ENCODE results near the gene TNFRSF18.
"Not testable (repeated sequence)": the region's sequence is repeated elsewhere in the genome, so short reads cannot be mapped to it uniquely, and the experiment has no call there.

Gene TNFRSF18, protein sequence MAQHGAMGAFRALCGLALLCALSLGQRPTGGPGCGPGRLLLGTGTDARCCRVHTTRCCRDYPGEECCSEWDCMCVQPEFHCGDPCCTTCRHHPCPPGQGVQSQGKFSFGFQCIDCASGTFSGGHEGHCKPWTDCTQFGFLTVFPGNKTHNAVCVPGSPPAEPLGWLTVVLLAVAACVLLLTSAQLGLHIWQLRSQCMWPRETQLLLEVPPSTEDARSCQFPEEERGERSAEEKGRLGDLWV

DNA sequence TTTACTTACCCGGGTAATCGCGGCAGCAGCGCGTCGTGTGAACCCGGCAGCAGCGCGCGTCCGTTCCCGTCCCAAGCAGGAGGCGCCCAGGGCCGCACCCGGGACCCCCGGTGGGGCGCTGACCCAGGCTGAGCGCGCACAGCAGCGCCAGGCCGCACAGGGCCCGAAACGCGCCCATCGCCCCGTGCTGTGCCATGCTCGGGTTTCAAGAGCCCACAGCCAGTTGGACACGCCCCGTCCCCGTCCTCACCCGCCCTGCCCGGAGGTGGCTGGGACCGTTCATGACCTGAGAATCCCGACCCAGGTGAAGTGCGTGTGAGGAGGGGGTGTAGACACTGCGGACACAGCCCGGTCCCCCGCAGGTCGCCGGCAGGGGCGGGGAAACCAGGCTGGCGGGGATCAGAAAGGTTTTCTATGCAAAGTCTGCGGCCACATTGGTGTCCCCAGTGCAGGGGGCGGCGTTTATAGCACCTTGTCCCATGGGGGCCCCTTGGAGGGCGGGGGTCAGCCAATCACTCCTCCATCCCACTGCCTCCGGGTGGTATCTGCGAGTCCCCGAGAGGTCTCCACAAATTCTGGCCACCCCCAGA, at the start of gene TNFRSF18:
TSS of gene TNFRSF18 (minus strand) at position 217 of the 590 bp plus-strand sequence. CDS start at position 196, 21 bp downstream.
- DNase-seq = peak; percentile 94

DNA sequence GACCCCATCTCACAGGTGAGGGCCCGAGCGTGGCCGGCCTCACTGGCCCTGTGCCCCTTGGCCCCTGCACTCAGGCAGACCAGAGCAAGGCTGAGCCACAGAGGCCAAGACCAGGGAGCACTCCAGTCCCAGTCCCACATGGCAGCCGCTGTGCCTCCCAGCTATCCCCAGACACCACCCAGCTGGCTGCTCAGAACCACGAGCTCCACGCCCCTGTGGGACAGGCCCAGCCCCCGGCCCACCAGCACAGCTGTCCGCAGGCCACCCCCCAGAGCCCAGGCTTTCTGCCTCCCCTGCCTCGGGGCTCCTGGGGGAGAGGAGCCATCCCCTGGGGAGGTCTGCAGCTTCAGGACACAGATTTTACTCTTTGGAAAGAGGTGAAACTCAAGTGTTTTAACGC, 49.2 kb upstream of the TNFRSF18 start:
- no peak for DNase-seq

DNA sequence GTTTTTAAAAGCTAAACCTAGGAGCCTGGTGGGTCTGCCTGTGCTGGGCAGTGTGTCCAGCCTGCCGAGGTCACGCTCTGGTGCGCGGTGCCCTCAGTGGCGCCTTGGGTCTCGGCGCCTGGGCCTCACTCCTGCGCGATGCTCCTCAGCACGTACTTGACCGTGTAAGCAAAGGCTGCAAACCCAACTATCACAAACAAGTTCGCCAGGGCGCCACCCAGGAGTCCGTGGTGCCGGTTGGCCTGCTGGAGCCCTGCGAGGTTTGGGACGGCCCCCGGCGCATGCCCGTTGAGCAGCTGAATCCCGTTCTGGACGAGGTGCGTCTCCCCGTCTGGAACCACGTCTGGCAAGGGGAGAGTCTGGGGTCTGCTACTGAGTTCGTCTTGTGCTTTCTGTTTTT, 48.7 kb upstream of the TNFRSF18 start:
- DNase-seq = no peak

DNA sequence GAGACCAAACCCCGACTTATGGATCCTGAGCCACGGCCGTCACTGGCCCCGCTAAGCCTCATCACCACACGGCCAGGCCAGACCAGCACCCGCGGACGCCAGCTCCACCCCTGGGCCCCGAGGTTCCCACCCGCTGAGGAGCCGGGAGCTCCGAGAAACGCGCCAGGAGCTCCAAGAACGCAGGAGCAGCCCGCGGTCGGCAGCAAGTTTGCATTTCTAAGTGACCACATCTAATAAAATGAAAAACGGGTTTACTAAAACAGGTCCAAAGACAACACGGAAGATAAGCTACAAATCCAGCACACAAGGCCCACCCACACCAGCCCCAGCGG, 48.2 kb upstream of the TNFRSF18 start:
- DNase-seq = no peak

DNA sequence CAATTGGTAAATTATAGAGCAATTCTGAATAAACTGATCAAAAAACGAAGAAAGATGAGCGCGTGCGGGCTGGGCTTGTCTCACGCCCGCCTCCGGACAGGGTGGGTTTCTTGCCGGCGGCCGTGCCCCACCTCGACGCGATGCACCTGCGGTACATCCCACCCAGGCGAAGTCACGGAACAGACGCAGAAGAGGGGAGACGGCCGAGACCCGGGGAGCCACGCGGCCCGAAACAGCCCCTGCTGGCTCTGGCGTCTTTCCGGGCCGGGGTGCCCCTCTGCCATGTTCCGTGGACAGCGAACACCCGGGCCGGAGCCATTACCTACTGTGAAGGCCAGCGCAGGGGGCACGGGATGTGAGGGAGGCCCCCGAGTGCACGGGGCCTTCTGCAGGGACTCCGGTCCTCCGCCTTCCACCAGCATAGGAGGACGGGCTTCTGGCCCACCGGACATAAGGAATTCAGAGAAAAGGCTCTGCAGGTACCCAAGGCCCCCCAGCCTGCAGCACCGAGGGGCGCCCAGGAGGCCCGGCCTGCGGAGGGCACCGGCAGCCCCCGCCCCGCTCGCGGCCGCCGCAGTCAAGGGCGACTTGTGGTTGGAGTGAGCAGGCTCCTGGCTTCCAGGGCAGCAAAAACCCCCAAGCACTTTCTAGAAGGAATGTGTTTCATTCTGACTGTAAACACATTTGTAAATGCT, 47.7 kb upstream of the TNFRSF18 start:
- DNase-seq = no peak

DNA sequence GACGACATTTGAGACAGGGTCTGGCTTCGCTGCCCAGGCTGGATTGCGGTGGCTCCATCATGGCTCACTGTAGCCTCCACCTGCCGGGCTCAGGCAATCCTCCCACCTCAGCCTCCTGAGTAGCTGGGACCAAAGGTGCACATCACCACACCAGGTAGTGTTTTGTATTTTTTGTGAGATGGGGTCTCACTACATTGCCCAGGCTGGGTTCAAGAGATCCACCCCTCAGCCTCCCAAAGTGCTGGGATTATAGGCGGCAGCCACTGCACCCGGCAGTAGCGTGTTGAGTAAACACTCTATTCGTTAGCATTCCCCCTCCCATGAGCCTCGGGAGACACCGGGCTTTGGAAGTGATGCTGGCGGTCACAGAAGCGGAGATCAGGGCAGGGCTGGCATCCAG, 46.9 kb upstream of the TNFRSF18 start:
- DNase-seq = no peak

DNA sequence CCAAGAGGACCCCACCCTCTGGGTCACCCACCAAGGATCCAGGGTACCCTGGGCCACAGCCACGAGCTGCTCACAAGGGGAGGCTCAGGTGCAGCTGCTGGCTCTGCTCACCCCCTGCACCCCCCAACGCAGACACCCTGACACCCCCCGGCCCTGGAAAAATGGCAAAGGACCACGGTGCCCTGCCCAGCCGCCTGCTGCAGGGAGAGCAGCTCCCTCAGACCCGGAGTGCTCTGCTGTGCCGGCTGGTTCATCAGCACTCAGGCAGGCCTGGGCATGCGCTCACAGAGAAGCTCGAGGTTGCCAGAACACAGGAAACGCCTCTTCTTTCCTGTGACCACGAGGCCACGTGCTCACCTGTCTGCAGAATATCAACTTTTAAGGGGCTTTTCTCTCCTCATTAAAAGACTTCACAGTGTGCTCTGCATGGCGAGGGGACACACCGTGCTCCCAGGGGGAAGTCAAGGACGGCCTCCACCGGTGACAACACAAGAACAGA, 44.4 kb upstream of the TNFRSF18 start:
- DNase-seq = peak; percentile 99

DNA sequence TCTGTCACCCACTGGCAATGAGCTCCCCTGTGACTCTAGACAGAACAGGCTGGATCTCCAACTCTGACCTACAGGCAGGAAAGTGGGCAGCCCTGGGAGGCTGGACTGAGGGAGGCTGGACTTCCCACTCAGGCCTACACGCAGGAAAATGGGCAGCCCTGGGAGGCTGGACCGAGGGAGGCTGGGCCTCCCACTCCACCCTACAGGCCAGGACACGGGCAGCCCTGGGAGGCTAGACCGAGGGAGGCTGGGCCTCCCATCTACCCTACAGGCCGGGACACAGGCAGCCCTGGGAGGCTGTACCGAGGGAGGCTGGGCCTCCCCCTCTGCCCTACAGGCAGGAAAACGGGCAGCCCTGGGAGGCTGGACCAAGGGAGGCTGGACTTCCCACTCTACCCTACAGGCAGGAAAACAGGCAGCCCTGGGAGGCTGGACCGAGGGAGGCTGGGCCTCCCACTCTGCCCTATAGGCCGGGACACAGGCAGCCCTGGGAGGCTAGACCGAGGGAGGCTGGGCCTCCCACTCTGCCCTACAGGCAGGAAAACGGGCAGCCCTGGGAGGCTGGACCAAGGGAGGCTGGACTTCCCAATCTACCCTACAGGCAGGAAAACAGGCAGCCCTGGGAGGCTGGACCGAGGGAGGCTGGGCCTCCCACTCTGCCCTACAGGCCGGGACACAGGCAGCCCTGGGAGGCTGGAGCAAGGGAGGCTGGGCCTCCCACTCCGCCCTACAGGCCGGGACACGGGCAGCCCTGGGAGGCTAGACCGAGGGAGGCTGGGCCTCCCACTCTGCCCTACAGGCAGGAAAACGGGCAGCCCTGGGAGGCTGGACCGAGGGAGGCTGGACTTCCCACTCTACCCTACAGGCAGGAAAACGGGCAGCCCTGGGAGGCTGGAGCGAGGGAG, 41.9 kb upstream of the TNFRSF18 start:
- not testable (repeated sequence) for DNase-seq

DNA sequence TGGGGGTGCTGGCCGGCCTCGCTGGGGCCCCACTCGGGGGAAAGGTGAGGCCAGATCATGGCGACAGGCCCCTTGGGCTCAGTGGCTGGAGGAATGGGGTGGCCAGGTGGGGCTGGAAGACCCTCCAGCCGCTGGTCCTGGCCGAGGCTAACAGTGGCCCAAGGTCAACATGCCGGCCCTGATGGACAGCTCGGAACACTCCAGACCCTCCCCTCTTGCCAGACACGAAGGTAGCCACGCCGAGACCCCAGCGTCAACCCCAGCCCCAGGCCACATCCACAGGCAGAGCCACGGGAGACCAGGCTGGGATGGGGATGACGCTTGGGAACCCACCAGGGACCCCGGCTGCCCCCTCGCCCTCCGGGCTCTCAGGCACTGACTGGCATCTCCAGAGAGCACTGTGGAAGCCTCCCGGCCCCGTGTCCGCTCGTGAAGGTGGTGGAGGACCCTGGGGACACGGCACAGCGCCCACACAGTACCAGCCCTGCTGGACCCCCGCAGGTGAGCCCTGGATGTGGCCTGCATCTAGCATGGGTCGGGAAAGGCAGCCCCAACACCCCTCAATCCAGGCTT, 41.0 kb upstream of the TNFRSF18 start:
- DNase-seq = no peak

DNA sequence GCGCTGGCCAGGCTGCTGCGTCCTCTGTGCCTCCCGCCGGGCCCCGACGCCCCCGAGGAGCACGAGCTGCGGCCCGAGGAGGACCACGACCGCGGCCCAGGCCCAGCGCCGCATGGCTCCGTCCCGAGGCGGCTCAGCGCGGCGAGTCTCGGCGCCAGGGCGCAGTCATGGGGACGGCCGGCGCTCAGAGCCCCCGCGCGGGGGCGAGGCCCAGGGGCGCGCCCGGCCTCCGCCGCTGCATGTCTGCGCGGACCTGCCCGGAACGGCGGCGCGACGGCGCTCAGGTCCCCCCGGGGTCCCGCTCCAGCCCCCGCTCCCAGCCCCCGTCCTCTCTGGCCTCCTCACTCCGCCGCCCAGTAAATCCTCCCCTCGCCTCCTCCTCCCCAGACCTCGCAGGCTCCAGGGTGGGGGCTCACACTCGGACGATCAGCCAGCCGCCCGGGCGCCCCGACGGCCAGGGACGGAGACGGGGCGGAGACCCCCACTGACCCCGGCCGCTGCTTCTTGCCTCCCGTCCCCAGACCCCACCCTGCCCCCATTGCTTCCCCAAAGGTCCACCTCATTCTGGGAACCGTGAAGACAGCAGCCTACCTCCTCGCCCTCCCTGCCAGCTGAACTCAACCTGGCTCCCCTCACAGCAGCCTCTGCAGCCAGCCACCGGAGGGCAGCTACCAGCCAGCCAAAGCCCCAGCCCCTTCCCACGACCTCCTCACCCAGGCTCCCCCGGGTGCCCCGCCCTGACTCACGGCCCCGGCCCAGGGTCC, 40.4 kb upstream of the TNFRSF18 start, which contains the start of gene C1QTNF12:
TSS of gene C1QTNF12 (minus strand) at position 146 of the 764 bp plus-strand sequence. CDS start at position 114, 32 bp downstream.
- DNase-seq = no peak

DNA sequence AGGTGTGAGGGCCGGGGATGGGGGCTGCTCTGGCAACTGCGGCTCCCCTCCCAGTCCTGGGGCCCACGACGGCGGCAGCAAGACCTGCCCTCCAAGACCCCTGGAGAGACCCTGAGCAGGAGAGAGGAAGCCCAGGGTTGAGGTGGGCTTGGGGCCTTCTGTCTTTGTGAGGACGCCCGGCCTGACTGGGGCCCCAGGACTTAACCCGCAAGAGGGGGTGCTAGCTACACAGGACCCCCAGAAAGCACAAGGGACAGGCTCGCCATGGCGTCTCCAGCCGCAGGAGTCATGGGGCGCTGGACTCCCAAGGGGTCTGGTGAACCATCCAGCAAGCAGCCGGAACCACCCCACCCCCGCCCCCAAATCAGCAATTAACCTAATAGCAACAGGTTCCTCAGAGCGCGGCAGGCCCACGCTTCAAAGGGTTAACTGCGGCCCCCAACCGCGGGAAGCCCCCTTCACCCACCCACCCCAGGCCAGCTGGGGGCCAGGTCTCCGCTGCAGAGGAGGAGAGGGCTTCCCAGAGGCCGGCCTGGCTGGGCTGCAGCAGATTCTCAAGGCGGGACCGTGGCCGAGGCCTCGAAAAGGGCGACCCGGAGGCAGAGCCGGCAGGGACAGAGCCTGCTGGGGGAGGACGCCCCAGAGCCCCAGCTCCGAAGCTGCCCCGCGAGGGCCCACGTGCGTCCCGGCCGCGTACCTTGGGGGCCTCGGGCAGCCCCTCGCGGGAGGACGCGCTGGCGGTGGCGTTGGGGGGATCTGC, 39.6 kb upstream of the TNFRSF18 start:
- no peak for DNase-seq

DNA sequence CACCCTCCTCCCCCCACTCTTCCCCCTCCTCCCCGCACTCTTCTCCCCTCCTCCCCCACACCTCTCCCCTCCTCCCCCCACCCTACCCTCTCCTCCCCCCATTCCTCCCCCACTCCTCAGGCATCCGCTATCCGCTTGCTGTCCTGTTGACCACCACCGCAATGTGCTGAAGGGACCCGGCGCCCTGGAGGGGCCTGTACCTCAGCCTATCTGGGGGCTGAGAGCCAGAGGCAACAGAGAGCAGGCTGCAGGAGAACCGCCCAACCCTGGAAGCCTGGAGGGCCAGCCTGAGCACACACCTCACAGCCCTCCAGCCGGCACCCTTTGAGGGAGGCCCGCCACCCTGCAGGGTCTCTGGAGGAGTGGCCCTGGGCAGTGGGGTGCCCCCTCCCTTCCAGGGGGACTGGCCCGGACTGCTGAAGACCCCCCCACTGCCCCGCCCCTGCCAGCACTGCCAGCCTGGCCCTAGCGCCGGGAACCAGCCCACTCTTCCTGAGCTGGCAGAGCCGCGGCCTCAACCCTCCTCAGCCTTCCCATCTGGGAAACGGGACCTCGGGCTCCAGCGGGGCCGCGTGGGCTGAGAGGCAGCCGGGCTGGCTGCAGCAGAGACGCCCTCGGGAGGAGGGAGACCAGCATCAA, 38.9 kb upstream of the TNFRSF18 start:
- no peak for DNase-seq

DNA sequence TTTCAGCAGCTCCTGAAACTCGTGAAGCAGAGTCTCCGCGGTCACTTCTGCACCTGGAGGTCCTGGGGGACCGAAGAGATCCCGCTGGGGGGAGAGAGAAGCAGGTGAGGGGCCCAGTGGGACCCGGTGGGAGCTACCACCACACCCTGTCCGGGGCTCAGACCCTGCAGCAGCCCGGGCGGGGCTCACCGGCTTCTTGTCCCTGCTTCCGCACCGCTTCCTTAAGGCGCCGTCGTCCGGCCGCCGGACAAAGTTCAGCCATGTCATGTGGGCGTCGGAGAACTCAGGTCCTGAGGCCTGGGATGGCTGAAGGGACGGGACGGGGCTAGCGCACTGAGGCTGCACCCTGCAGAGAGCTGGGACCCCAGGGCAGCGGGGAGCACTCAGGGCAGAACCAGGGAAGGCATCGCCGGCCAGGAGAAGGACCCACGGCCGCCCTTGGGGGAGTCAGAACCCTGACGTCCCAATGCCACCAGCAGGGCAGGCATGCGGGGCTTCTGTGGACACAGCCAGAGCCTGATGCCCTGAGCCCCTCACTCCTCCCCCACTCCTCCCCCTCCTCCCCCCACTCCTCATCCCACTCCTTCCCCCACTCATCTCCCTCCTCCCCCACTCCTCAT, 37.9 kb upstream of the TNFRSF18 start:
- DNase-seq = no peak

DNA sequence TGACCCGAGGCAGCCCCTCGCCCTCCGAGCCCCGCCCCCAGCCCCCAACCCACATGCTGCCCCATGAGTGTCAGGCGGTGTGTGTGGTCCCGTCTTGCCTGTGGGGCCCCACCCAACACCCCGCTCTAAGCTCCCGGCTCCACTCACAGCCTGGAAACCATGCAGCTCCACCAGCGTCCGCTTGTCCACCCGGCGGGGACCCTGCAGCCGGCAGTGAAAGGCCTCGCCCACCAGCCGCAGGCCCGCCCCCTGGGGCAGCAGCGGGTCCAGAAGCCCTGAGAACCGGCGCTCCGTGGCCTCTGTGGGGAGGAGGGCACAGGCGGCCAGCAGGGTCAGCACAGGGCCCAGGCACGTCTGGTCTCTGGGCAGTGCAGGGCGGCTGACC, 37.4 kb upstream of the TNFRSF18 start:
- no peak for DNase-seq

DNA sequence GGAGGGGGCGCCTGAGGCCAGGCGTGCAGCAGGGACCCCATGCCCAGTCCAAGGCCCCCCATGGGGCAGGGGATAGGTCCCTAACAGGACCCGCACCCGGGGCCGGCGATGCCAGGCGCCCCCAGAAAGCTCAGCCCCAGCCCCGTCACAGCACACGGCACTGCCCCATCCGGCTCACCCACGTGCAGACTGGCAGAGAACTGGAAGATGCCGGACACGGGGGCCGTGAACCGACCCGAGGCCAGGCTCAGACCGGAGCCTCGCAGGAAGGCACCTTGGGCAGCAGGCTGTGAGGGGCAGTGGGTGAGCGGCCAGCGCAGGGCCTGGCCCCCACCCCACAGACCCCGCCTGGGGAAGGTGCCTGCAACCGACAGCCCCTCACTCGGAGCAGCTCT, 36.9 kb upstream of the TNFRSF18 start:
- DNase-seq = no peak

DNA sequence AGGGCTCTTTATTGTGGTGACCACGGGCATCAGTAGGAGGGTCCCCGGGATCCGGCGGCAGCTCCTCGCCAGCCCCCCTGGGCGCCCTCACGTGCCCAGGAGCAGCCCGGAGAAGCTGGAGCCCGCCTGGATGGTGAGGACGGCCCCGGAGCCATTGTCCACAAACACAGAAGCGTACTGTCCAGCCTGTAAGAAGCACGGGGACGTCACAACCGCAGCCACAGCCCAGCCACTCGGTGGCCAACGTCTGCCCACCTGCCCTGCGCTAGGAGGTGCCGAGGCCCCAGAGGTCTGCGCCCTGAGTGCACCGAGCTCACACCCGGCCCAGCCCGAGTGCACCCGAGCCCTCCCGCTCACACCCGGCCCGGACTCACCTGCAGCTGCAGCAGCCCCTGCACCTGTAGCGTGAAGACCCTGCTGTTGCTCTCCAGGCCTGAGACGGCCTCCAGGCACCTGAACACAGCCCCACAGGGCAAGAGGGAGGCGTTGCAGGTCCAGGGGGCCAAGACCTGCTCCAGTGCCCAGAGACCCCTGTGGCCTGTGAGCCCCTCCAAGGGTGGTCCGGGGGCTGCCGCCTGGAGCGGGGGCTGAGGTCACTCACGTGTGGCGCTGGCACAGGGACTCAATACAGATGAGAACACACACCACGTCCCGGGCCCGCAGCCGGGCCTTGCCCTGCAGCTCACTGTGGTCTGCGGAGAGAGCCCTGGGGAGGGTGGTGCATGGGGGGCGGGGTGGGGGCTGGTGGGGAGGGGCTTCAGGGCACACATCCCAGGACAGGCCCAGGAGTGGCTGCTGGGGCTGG, 36.3 kb upstream of the TNFRSF18 start:
- no peak for DNase-seq

DNA sequence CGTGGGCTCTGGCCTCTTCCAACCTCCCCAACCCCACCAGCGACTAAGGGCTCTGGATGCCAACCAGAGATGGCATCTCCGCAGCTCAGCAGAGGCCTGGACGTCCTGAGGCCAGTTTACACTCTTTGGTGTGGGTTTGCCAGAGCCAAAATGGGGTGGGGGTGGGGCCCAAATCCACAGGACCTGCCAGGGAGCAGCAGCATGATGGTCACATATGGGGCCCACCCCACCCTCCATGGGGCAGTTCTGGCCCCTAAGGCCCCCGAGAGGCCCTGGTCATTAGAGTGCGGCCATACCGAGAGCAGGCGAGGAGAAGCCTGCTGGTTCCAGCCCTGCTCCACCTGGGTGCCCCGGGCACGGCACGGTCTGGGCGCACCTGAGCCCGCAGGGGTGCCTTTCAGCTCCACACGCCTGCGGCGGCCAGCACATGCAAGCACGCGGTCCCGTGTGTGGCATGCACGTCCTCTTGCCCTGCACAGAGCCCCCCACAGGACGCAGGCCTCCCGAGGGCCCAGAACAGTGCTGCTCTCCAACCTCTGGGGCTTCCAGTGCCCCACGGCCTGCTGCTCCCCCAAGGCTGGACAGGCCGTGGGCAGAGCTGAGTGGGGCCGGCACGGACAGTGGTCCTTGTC, 35.3 kb upstream of the TNFRSF18 start:
- no peak for DNase-seq

DNA sequence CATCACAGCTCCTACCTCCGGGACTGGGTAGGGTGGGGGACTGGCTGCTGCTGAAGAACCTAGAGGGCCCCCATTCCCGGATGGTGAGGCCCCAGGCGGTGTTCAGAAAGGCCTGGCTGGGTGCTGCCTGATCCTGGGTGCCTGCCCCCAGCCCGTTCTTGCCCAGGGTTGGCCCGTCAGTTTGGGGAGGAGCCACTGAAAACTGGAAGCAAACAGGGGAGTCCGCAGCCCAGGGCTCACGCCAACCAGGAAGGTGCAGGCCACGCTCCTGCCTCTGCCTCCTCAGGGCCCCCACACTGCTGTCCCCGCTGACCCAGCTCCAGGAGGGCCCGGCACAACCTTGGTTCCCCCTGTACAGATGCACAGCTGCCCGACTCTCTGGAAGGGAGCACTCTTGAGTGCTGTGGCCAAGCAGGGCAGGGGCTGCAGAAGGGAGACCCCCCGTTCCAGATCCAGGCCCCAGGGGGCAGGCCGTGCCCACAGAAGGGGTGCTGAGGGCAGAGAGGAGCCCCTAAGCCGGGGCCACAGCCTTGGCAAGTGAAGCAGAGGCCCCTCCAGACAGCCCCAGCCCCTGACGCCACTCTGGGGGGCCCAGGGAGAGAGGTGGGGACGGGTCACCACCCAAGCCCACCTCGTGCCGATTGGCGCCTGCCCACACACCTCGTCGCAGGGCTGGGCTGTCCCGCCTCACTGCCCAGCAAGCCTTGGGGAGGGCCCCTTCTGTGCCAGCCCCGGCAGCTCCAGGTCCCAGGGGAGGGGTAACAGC, 34.6 kb upstream of the TNFRSF18 start:
- DNase-seq = no peak

All from NCI-H510A treated with DMSO at 0.1 percent for 48 hours (cell line).